ENCODE data around the gene PACSIN2.
"Not testable (repeated sequence)": the region's sequence is repeated elsewhere in the genome, so short reads cannot be mapped to it uniquely, and the experiment has no call there.

PACSIN2 gene

DNA sequence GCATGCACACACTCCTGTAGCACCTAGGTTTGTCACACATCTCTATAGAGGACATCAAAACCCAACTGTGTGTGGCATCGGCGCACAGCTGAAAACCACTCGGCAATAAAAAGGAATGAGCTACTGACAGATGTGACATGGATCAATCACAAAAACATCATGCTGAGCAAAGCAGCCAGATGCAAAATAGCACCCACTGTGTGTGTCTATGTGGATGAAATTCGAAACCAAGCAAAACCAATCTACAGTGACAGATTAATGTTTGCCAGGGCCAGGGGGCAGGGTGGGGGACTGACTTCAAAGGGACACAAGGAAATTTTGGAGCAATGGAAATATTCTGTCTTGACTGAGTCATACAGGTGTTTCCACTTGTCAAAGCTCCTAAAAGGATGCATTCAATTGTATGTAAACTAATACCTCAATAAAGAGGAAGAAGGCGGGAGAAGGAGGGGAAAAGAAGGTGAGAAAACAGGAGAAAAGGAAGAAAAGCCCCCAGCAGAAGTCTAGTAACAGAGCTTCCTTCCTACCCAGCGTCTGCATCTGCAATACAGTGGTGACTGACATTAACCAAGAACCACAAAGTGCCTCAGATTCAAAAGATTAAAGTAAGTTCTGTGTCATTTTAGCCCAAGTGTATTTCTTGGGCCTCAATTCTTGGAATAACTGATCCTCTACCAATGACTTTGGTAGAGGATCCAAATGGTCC, 49.8 kb downstream of the PACSIN2 start:
- DNase-seq (ENCODE audit: low spot score) = peak; percentile 47

DNA sequence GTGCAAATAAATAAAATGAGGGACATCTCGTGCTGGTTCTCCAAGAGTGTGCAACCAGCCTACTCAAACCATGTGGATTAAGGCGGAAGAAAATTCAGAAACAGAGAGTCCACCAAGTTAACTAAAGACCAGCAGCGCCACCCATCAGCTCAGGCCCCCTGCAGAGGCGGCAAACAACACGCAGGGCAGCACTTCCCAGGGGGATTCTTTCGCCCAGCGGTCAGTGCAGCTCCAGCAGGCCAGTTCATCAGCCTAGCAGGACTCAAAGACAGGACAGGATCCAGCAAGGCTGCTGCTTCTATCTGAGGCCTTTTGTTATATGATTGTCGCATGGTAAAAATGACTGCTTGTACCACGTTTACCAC, 51.7 kb downstream of the PACSIN2 start:
- no peak for DNase-seq (ENCODE audit: low spot score)

DNA sequence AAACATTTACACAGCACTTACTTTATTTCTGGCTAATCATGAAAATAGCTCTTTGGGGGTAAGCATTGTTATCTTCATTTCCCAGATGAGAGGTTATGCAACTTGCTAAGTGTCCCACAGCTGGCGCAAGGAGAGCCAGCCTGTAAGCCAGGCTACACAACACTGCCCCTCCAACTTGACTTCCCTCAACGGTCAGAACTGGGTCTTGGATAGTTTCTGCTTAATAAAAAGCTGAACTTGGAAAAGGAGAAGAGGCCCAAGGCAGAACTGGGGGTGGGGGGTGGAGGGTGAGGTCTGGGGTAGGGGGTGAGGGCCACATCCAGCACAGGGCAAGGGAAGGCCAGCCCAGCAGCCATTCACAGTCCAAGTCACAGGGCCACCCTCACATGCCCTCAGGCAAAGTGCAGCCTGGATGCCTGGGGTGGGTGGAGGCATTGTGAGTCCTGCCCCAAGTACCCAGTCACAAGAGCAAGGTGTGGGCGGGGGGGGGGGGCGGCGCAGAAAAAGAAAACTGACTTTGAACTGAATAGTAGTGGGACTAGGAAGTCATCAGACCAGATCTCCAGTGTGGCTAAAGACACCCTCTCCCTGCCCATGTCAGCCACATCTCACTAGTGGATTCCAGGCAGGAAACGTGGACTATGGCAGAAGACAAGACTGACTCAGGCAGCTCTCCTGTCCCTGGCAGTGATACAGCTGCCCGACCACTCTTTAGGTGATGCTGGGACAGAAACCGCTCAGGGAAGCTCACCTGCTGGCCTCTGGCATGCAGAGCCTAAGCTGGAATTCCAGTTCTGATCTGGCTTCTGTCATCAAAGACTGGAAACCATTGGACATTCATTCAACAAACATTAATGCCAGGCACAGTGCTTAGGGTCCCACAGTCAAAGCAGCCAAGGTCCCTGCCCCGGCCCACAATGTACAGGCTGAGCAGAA, 52.4 kb downstream of the PACSIN2 start:
- no peak for DNase-seq (ENCODE audit: low spot score)

DNA sequence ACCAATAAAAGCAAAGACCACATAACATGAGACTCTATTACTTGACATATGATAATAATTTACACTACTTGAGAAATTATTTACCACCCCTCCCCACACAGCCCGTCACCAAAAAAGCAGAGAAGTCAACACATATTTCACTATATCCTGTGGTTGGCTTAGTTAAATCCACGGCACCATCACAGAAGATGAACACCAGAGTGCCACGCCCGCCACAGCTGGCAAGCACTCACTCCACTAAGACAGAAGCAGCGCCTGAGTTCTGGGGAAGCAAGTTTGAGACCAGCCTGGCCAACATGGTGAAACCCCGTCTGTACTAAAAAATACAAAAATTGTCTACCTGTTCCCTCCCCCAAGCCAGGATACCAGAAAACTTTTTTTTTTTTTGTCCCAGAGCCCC, 53.1 kb downstream of the PACSIN2 start:
- no peak for DNase-seq (ENCODE audit: low spot score)

DNA sequence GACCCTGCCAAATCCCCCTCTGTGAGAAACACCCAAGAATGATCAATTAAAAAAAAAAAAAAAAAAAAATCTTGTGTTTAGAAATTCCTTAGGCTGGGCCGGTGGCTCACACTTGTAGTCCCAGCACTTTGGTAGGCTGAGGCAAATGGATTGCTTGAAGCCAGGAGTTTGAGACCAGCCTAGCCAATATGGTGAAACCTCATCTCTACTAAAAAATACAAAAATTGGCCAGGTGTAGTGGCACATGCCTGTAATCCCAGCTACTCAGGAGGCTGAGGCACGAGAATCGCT, 53.6 kb downstream of the PACSIN2 start:
- DNase-seq (ENCODE audit: low spot score) = not testable (repeated sequence)

DNA sequence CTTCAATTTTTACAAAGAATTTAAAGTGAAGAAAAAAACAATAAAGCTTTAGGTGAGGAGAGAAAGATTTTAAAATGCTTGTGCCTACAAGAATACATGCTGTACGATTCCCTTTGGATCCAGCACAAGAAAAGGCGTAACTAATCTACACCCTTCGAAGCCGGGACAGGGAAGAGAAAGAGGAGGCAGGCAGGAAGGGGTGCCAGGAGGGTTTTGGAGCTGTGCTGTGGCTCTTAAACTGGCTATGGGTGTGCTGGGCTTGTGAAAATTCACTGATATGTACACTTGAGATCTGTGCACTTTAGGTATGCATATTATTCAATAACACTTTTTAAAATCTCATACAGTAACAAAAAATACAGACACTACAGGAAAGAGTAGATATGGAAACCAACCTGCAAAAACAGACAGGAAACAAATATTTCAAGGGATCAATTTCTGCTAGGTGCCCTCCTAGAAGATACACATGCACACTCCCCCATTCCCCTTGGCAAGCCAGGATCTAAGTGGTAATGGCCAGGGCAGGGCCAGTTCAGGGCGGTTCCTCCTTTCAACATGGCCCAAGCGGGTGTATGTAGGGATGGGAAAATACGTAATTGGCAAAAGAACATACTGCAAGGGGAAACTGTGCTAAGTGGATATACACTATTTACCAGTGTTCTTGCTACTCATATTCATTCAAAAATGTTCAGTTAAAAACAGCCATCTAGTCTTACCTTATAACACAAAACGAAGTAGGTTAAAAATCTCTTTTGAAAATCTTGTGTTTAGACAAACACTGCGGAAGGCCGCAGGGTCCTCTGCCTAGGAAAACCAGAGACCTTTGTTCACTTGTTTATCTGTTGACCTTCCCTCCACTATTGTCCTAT, 54.2 kb downstream of the PACSIN2 start:
- DNase-seq (ENCODE audit: low spot score) = no peak

- DNase-seq (ENCODE audit: low spot score) = no peak
Measured at GRCh38 chr22:42959576-42960509, 55.1 kb downstream of the PACSIN2 start.

DNA sequence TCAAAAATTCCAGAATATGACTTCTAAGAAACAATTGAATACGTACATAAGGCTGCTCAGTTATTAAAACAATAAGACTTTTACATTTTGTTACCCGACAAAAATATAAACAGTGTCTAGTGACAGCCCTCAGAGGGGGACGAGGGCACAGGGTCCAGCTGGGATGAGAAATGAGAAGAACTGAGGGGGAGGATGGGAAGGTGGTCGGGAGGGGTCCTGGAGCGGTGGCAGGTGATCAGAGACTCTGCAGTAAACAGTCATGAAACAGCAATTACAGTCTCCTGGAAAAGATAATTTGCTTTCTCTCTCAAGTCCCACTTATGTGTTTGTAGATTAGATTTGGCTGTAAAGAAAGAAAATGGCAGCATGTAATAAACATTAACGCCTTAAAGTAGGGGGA, 56.0 kb downstream of the PACSIN2 start:
- DNase-seq (ENCODE audit: low spot score) = no peak

GRCh38 chr22:42957958-42958357, 57.0 kb downstream of the PACSIN2 start:
- no peak for DNase-seq (ENCODE audit: low spot score)

- DNase-seq (ENCODE audit: low spot score) = no peak
Measured at GRCh38 chr22:42957544-42957943, 57.4 kb downstream of the PACSIN2 start.

GRCh38 chr22:42955848-42956247, 59.1 kb downstream of the PACSIN2 start:
- DNase-seq (ENCODE audit: low spot score) = no peak

DNA sequence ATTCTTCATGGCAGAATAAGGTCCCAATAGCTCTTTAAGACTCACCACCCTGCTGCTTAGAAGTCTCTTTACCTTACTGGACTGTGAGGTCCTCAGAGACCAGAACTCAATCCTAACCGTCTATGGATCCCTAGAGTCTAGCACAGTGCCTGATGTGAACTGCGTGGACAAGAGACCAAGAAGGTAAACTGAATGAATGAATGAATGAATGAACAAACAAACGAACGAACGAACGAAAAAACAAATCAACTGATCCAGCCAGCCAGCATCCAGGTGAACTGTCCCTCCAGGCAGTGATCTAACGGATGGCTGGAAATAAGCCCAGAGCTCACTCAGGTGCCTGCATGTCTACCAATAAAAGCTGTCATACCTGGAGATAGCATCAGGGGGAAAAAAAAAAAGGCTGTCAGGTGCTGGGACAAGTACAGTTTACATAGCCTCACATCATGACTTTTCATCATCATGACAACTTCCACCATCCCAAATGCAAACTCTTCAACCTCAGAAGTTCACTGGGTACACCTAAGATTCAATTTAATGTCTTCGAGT, 59.8 kb downstream of the PACSIN2 start:
- no peak for DNase-seq (ENCODE audit: low spot score)

- DNase-seq (ENCODE audit: low spot score) = not testable (repeated sequence)
Measured at GRCh38 chr22:42953751-42954150, 61.2 kb downstream of the PACSIN2 start.

DNA sequence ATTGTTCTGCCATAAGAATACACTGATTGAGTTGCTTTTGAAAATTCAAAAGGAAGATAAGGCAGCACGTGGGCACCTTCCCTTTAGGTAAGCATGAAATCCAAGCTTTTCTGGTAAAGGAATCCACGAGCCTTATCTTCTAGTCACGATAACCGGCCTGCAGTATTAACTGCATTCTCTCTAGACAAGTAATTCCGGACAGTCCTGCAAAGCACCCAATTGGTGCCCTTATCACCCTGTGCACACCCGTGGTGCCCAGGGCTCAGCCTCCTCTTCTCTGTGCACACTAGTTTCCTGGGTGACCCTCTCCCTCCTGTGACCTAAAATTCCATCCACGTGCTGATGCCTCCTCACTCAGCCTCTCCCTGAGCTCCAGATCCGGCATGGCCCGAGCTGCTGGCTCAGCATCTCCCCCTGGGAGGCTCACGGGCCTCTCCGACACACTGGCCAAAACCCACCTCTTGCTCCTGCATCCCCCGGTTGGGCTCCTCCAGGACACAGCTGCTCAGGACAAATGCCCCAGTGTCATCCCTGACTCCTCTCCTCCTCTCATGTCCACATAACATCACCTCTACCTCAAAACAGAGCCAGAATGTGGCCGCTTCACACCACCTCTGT, 63.7 kb downstream of the PACSIN2 start:
- no peak for DNase-seq (ENCODE audit: low spot score)

DNA sequence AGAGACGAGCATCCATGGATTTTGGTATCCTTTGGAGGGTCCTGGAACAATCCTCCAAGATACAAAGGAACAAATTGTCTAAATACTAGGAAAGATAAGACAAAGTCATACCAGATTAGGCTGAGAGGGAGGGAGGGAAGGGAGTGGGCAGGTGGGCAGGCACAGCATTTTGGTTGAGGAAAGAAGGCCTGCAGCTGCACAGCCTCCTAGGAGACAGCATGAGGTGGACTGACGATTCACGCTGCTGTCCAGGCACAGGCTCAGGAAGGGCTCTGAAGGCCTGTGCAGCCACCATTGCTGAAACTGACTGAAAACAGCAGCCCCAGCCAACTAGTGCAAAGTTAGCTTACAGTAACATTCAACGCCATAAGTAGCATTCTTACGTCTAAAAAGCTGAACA, 64.7 kb downstream of the PACSIN2 start:
- no peak for DNase-seq (ENCODE audit: low spot score)

GRCh38 chr22:42949159-42949558, 65.8 kb downstream of the PACSIN2 start:
- DNase-seq (ENCODE audit: low spot score) = no peak

GRCh38 chr22:42948294-42948693, 66.7 kb downstream of the PACSIN2 start:
- no peak for DNase-seq (ENCODE audit: low spot score)

GRCh38 chr22:42947211-42947990, 67.5 kb downstream of the PACSIN2 start:
- peak; percentile 36 for DNase-seq (ENCODE audit: low spot score)

- no peak for DNase-seq (ENCODE audit: low spot score)
Measured at GRCh38 chr22:42946546-42947198, 68.3 kb downstream of the PACSIN2 start.

Measured in iPS-NIHi11 (cell line).